ENCODE results near the gene YAP1.

DNA sequence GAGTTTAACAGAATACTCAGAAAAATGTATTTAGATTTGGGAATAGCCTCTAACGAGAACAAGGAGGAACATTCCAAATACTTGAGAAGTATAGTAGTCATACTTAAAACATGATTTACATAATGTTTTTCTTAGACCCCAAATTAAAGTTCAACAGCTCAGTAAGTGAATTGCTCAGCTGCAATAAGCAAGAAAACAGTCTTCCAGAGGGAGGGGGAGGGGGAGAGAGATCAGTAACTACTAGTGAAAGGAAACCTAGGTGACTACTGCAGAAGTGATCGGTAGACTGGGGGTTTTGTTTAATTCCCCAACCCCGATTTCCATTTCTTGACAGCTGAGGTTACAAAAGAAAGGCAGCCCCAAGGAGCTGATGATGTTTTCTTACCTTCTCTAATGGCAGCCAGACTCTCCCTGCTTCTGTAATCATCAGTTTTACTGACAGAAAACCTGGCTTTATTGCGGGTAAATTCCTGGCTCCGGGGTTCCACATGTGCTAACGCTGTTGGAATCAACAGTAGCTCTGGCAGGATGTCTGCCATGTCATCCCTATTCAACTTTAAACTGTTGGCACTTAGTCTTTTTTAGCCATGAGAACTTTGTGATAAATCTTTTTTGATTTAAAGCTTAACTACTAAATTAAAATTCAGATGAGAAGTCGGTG lies 124.7 kb downstream of the YAP1 start:
- TF ChIP-seq CTCF (tag by site-specific recombination; IDR thresholded peaks at IDR 0.05): no peak
- TF ChIP-seq ZNF140 (tag by site-specific recombination; IDR thresholded peaks at IDR 0.05): no peak
- TF ChIP-seq, protein P1, sequence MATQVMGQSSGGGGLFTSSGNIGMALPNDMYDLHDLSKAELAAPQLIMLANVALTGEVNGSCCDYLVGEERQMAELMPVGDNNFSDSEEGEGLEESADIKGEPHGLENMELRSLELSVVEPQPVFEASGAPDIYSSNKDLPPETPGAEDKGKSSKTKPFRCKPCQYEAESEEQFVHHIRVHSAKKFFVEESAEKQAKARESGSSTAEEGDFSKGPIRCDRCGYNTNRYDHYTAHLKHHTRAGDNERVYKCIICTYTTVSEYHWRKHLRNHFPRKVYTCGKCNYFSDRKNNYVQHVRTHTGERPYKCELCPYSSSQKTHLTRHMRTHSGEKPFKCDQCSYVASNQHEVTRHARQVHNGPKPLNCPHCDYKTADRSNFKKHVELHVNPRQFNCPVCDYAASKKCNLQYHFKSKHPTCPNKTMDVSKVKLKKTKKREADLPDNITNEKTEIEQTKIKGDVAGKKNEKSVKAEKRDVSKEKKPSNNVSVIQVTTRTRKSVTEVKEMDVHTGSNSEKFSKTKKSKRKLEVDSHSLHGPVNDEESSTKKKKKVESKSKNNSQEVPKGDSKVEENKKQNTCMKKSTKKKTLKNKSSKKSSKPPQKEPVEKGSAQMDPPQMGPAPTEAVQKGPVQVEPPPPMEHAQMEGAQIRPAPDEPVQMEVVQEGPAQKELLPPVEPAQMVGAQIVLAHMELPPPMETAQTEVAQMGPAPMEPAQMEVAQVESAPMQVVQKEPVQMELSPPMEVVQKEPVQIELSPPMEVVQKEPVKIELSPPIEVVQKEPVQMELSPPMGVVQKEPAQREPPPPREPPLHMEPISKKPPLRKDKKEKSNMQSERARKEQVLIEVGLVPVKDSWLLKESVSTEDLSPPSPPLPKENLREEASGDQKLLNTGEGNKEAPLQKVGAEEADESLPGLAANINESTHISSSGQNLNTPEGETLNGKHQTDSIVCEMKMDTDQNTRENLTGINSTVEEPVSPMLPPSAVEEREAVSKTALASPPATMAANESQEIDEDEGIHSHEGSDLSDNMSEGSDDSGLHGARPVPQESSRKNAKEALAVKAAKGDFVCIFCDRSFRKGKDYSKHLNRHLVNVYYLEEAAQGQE (tag by site-specific recombination; IDR thresholded peaks at IDR 0.05): no peak
- TF ChIP-seq ZNF777 (tag by site-specific recombination; IDR thresholded peaks at IDR 0.05; ENCODE audit: borderline replicate concordance): no peak

Measured in HEK293 (cell line).